OCI-LY7 (cell line): Measurements from ENCODE around the gene RPUSD3.

Experiments used
- EZH2phosphoT487 ChIP-seq: fragments of 200-600 bp; sonication (generic); IDR thresholded peaks from 2 replicates; pipeline ENCODE4 v1.6.1; 2018; ENCODE audit warnings: low read depth, borderline replicate concordance, mild to moderate bottlenecking, mixed run types, antibody characterized with exemption, low read length, moderate library complexity, mixed read lengths
- TF ChIP-seq, protein P1 (sequence below): fragments of 200-600 bp; sonication (generic); conservative IDR thresholded peaks from 2 replicates; pipeline ENCODE4 v1.5.1; 2014; ENCODE audit warnings: mild to moderate bottlenecking, antibody characterized with exemption, low read length, moderate library complexity, mixed read lengths

- TF ChIP-seq, protein P1, sequence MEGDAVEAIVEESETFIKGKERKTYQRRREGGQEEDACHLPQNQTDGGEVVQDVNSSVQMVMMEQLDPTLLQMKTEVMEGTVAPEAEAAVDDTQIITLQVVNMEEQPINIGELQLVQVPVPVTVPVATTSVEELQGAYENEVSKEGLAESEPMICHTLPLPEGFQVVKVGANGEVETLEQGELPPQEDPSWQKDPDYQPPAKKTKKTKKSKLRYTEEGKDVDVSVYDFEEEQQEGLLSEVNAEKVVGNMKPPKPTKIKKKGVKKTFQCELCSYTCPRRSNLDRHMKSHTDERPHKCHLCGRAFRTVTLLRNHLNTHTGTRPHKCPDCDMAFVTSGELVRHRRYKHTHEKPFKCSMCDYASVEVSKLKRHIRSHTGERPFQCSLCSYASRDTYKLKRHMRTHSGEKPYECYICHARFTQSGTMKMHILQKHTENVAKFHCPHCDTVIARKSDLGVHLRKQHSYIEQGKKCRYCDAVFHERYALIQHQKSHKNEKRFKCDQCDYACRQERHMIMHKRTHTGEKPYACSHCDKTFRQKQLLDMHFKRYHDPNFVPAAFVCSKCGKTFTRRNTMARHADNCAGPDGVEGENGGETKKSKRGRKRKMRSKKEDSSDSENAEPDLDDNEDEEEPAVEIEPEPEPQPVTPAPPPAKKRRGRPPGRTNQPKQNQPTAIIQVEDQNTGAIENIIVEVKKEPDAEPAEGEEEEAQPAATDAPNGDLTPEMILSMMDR: no peak
- TF ChIP-seq EZH2phosphoT487: no peak
Observed at GRCh38 chr3:9831253-9831652, 12.6 kb downstream of the RPUSD3 start.
